ENCODE measurements around the gene PXMP2. TPM values are rescaled to one million over a fixed set of nuclear protein-coding genes. Genes with fewer than 3 reads are reported as not detected.
A peak's percentile ranks its signal among the peaks of the same experiment; 100 is the strongest.
"Not testable (repeated sequence)": the region's sequence is repeated elsewhere in the genome, so short reads cannot be mapped to it uniquely, and the experiment has no call there.

PXMP2 gene
- polyA plus RNA-seq, 1 donor: 50.4 TPM

DNA sequence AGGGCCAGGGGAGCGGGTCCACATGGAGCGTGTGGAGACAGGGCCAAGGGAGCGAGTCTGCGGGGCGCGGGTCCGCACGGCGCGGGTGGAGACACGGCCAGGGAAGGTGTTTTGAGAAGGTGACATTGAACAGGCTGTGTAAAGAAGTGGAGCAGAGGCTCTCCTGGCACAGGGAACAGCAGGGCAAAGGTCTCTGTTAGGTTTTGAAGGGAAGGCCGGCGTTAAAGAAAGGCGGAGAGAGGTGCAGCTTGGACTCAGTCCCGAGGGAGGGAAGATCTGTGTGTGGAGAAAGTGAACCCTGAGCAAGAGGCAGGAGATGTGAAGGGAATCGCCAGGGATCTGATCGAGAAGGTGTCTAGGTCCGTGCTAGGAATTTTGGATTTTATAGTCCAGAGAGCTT, 1.8 kb downstream of the PXMP2 start:
- no peak for DNase-seq

DNA sequence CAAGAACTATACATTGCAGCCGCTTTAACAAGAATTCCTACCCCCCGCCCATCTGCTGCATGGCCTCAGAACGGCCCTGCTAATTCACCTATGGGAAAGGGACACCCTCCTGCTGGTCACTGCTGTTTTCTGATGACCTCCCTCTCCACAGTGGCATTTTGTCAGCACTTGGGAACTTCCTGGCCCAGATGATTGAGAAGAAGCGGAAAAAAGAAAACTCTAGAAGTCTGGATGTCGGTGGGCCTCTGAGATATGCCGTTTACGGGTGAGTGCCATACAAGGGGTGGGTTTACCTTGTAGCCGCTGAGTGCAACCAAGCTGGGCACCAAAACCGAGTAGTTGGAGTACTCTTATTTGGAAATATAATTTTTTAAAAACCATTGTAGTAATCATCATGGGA, 2.7 kb downstream of the PXMP2 start:
- no peak for DNase-seq

GRCh38 chr12:132692030-132692429, 4.6 kb downstream of the PXMP2 start:
- not testable (repeated sequence) for DNase-seq

DNA sequence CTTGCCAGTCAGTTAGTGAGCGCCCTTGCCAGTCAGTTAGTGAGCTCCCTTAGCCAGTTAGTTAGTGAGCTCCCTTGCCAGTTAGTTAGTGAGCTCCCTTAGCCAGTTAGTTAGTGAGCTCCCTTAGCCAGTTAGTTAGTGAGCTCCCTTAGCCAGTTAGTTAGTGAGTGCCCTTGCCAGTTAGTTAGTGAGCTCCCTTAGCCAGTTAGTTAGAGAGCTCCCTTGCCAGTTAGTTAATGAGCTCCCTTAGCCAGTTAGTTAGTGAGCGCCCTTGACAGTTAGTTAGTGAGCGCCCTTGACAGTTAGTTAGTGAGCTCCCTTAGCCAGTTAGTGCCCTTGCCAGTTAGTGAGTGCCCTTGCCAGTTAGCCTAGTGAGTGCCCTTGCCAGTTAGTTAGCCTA, 7.5 kb downstream of the PXMP2 start:
- DNase-seq: not testable (repeated sequence)

DNA sequence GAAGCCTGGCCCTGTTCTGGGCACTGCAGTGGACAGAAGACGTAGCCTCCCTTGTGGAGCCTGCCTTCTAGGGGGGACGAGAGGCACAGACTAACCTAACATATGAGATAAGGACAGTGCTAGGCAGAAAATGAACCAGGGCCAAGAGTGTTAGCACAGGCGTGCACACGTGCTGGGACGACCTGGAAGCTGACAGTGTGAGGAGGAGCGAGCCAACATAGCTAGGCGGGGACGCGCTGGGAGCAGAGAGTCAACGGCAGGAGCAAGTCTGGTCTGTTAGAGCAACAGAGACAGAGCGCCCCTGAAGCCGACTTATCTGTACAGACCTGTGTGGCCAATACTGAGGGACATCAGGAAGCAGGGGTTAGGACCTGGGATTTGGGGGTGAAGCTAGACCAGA, 8.0 kb downstream of the PXMP2 start:
- no peak for DNase-seq

DNA sequence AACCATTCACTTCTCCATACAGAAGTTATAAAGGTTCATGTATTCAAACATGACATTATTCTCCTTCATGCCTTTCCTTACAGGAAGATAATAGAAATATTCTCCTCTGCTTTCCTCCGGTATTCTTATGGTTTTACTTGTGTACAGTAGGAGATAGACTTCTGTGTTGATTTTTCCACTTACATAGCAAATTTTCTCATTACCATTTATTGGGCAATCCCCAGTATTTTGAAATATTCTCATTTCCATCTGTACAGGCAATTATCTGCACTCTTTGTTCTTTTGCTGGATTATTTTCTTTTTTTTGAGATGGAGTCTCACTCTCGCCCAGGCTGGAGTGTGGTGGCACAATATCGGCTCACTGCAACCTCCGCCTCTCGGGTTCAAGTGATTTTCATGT, 11.0 kb downstream of the PXMP2 start:
- DNase-seq: no peak

DNA sequence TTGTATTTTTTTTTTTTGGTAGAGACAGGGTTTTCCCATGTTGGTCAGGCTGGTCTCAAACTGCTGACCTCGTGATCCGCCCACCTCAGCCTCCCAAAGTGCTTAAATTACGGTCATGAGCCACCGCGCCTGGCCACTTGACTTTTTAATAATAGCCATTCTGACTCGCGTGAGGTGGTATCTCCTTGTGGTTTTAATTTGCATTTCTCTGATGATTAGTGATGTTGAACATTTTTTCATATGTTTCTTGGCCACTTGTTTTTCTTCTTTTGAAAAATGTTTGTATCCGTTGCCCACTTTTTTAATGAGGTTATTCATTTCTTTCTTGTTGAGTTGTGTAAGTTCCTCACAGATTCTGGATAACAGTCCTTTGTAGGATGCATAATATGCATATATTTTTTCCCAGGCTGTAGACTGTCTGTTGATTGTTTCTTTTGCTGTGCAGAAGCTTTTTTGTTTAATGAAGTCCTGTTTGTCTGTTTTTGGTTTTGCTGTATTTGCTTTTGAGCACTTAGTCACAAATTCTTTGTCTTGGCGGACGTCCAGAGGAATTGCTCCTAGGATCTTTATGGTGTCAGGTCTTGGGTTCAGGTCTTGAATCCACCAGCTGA, 12.9 kb downstream of the PXMP2 start:
- DNase-seq: no peak

- DNase-seq: no peak
Measured at GRCh38 chr12:132702640-132703039, 15.3 kb downstream of the PXMP2 start.

- no peak for DNase-seq
Measured at GRCh38 chr12:132703641-132704040, 16.3 kb downstream of the PXMP2 start.

DNA sequence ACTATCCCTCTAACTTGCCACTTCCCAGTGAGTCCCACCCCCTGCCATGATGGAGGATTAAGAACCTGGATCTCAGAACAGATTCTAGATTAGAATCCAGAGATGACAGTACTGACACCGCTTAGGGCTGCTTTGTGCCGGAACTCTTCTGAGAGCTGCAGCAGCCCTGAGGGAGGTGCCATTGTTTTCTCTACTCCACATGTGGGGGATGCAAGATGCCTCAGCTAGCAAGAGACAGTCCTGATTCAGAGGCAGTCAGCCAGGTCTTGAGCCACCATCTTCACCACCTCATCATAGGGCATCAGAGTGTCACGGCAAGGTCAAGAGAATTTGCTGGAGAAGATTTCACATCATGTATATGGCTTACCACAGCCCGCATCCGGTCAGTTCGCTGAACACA, 19.9 kb downstream of the PXMP2 start:
- DNase-seq: no peak

GRCh38 chr12:132708150-132708549, 20.8 kb downstream of the PXMP2 start:
- no peak for DNase-seq

GRCh38 chr12:132710043-132710404, 22.6 kb downstream of the PXMP2 start:
- no peak for DNase-seq

- DNase-seq: peak; percentile 77
Measured at GRCh38 chr12:132710405-132711079, 23.2 kb downstream of the PXMP2 start, which contains the start of gene PGAM5. TSS of gene PGAM5 (plus strand) at chr12:132710842. CDS start at chr12:132710877, 35 bp downstream.

DNA sequence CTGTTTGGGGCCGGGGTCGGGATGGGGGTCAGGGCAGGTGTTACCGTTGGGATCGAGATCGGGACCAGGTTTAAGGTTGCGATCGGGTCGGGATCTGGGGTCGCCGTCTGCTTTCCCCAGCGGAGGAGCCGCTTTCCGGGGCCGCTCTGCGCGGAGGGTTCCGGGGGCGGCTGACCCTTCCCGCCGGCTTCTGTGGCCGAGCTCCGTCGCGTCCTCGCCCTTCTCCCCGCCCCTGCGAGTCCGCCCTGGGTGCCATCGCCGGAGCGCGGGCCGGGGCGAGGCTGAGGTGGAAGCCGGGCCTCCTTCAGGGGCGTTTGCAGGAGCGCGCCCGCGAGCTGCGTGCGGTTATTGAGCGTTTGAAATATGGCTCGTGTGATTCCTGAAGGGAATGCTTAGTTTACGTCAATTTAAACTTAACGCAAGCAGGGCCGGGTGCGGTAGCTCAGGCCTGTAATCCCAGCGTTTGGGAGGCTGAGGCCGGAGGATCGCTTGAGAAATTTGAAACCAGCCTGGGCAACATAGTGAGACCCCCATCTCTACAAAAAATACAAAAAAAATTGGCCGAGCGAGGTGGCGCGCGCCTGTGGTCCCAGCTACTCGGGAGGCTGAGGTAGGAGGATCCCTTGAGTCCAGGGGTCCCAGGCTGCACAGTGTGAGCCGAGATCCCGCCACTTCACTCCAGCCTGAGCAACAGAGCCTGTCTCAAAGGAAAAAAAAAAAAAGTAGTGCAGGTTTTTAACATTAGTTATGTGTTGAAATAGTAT, 23.9 kb downstream of the PXMP2 start:
- no peak for DNase-seq

DNA sequence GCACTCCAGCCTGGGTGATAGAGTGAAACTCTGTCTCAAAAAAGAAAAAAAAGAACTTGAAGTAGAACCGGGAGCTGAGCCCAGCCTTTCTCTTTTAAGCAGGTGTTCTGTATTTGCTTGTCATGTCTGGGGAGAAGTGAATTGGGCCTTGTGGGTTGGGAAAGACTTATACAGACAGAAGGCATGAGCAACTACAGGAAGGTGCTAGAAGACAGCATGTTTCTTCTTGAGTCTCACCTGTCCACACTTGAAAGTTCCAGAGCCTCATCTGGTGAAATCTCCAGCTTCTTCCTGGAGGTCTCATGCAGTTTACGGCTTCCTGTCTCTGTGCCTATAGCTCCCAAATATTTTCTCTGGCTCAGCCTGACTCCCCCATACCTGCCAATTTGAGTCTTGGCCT, 25.7 kb downstream of the PXMP2 start:
- DNase-seq: no peak

GRCh38 chr12:132715874-132716273, 28.5 kb downstream of the PXMP2 start:
- no peak for DNase-seq

- DNase-seq: no peak
Measured at GRCh38 chr12:132716356-132716755, 29.0 kb downstream of the PXMP2 start.

- DNase-seq: no peak
Measured at GRCh38 chr12:132717011-132717410, 29.6 kb downstream of the PXMP2 start.

DNA sequence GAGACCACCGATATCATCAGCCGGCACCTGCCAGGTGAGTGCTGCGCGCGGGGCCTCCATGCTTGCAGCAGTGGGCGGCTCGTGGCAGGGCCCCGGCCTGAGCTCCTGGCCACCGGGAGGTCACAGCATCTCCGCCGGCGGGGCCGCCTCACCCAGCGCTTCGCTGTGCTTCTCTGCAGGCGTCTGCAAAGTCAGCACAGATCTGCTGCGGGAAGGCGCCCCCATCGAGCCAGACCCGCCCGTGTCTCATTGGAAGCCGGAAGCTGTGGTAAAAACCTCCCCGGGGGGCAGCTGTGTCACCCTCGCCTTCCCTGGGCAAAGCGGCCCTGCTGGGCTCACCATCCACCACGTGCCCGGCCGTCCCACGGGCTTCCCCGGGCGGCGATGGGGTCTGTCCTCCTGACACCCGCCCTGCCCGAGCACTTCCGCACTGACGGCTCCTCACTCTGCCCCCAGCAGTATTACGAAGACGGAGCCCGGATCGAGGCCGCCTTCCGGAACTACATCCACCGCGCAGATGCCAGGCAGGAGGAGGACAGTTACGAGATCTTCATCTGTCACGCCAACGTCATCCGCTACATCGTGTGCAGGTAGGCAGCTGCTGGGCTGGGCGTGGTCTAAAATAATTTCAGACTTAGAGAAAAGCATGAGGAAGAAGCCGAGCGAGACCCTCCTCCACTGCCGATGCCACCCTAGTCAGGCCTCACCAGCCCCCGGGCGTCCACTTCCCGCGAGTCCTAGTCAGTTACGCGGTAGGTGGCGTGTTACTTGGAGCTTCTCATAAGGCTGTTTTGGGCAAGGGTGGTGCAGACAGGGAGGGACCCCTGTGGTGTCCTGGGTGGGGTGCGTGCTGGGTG, 30.4 kb downstream of the PXMP2 start:
- DNase-seq: no peak

GRCh38 chr12:132718644-132719043, 31.3 kb downstream of the PXMP2 start:
- DNase-seq: no peak

- no peak for DNase-seq
Measured at GRCh38 chr12:132719141-132719953, 32.0 kb downstream of the PXMP2 start.

GRCh38 chr12:132719954-132720324, 32.6 kb downstream of the PXMP2 start:
- no peak for DNase-seq
